22Rv1 (cell line): ENCODE data around the gene GMDS.

Experiments used
- ZFX ChIP-seq: fragments of 450-650 bp; IDR thresholded peaks from 2 replicates; pipeline ENCODE4 v1.6.1; 2017; ENCODE audit warnings: antibody characterized with exemption, borderline replicate concordance
- TF ChIP-seq, protein P1 (sequence below): fragments of 450-650 bp; IDR thresholded peaks from 2 replicates; pipeline ENCODE4 v1.5.1; 2017; ENCODE audit warnings: mild to moderate bottlenecking

DNA sequence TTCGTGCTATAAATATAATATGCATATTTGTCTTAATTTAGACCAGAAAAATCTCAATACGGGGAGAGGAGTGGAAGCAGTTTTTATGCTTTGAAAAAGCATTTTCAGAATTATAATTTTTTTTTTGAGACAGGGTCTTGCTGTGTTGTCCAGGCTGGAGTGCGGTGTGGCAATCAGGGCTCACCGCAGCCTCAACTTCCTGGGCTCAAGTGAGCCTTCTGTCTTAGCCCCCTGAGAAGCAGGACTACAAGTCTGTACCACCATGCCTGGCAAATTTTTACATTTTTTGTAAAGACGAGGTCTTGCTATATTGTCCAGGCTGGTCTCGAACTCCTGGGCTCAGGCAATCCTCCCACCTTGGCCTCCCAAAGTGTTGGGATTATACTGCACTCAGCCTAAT is 438.5 kb downstream of the GMDS start:
- TF ChIP-seq, protein P1, sequence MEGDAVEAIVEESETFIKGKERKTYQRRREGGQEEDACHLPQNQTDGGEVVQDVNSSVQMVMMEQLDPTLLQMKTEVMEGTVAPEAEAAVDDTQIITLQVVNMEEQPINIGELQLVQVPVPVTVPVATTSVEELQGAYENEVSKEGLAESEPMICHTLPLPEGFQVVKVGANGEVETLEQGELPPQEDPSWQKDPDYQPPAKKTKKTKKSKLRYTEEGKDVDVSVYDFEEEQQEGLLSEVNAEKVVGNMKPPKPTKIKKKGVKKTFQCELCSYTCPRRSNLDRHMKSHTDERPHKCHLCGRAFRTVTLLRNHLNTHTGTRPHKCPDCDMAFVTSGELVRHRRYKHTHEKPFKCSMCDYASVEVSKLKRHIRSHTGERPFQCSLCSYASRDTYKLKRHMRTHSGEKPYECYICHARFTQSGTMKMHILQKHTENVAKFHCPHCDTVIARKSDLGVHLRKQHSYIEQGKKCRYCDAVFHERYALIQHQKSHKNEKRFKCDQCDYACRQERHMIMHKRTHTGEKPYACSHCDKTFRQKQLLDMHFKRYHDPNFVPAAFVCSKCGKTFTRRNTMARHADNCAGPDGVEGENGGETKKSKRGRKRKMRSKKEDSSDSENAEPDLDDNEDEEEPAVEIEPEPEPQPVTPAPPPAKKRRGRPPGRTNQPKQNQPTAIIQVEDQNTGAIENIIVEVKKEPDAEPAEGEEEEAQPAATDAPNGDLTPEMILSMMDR, result no peak
- TF ChIP-seq ZFX, result no peak
